Renal cortical epithelial cell (primary cell): Measurements from ENCODE around the gene PLEKHM2. TPM values are rescaled to one million over a fixed set of nuclear protein-coding genes. Genes with fewer than 3 reads are reported as not detected.

Experiments
- DNase-seq: peaks from one replicate; pipeline ENCODE4 v3.0.0-alpha.2; 2011; ENCODE audit warnings: low read depth
- total RNA-seq: library from RNA; depleted of rRNA; stranded (reverse); fragments of >200 nt; gene quantifications from 2 replicates; pipeline ENCODE4 v1.2.3, GENCODE V29; 2014

PLEKHM2 gene
- total RNA-seq, 1 donor from 2014 or later, result 77.7 TPM

GRCh38 chr1:15724949-15725880 lies 41.1 kb downstream of the PLEKHM2 start:
- DNase-seq, result no peak

DNA sequence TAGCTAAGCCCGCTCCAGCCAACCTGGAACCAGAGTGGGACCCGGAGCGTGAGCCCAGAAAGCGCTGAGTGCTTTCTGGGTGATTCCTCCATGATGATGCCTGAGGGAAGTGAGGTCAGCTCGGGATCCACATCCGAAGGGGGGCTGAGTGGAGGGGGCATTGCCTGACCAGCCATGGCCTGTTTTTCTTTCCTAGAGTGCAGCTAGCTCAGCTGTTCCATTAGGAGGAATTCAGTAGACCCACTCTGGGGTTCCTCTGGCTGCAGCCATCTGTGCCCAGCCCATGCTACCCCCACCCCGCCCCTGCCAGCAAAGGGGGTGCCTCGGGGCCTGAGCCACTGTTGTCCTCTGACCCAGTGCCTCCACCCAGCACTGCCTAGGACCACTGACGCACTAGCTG lies 42.4 kb downstream of the PLEKHM2 start:
- DNase-seq, result no peak

GRCh38 chr1:15727021-15727420 lies 42.9 kb downstream of the PLEKHM2 start:
- DNase-seq, result no peak

DNA sequence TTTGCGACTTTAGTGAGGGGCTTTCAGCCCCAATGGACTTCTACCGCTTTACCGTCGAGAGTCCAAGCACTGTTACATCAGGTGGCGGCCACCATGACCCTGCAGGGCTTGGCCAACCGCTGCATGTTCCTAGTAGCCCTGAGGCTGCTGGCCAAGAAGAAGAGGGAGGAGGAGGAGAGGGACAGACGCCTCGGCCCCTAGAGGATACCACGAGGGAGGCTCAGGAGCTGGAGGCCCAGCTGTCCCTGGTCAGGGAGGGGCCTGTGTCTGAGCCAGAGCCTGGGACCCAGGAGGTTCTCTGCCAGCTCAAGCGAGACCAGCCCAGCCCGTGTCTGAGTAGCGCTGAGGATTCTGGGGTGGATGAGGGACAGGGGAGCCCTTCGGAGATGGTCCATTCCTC lies 43.3 kb downstream of the PLEKHM2 start:
- no peak for DNase-seq

GRCh38 chr1:15727866-15728534 lies 43.9 kb downstream of the PLEKHM2 start:
- DNase-seq, result no peak

DNA sequence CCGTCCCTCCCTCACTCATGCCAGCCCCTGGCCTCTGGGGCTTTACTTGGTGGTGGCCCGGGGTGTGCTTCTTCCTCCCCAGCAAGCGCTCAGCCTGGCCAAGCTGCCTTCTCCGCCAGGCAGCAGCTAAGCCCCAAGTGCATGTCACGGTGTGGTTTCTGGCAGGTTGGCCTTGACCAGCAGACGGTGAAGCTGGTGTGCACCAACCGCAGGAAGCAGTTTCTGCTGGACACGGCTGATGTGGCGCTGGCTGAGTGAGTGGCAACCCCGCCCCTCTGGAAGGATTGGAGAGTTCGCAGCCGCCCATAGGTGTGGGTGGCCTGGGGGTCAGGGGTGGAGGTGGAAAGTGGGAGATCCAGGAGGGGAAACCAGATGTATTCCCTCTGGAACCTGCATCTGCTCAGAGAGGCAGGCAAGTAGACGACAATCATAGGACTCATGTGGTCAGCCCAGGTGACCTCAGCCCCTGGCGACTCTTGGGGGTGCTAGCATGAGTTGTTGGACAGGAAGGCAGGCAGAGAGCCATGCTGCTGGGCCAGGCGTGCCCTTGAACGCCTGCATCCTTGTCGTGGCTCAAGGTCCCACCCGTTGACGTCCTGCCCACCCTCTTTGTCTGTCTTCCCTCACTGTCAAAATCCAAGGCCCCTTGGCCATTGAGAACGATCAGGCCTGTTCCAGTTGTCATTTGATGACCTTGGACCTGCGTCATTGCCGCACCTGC lies 45.0 kb downstream of the PLEKHM2 start:
- no peak for DNase-seq

- no peak for DNase-seq
These were observed 46.3 kb downstream of the PLEKHM2 start for GRCh38 chr1:15730423-15730822.

GRCh38 chr1:15730936-15731335 lies 46.8 kb downstream of the PLEKHM2 start:
- no peak for DNase-seq

- DNase-seq, result no peak
These were observed 47.9 kb downstream of the PLEKHM2 start for GRCh38 chr1:15731735-15732685.

DNA sequence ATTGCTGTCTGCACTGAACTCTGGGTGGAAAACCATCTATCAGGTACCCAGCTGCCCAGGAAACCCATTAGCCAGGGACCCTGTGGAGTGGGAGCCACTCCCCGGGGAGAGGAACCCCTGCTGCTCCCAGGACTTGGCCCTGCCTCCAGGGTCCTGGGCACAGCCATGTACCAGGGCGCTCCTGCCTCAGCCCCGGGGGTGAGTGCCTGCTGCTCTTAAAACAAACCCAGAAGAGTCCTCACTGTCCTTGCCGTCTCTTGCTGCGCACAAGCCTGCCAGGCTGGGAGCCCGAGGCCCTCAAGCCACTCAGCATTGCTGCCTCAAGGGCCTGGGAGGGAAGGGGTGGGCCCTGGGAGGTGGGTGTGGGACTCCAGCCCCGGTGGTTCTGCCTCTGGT lies 48.6 kb downstream of the PLEKHM2 start:
- DNase-seq, result no peak

DNA sequence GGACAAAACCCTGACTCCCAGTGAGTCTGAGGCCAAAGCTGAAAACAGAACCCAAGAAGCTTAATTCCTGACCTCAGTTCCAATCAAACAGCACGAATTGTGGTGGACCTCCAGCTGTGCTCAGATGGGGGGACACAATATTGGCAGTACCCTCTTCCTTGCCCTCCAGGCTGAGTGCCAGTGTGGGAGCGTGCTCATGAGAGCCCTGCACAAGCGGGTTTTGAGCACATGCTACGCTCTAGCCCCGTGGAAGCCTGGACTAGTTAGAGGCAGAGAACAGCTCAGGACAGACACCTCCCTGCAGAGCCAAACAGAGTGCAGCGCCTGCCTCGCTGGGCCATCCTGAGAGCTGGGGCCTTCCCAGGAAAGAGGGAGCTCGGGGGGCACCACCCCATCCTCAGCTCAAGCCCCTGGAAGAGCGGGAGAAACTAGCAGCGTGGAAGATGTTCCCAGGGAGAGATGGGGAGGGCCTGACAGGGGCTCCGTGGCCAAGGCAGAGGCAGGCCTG lies 49.2 kb downstream of the PLEKHM2 start:
- no peak for DNase-seq

- DNase-seq, result no peak
These were observed 49.7 kb downstream of the PLEKHM2 start for GRCh38 chr1:15733726-15734226.

- DNase-seq, result no peak
These were observed 50.2 kb downstream of the PLEKHM2 start for GRCh38 chr1:15734296-15734695.

GRCh38 chr1:15734901-15735300 lies 50.8 kb downstream of the PLEKHM2 start:
- no peak for DNase-seq

GRCh38 chr1:15735304-15736037 lies 51.4 kb downstream of the PLEKHM2 start:
- no peak for DNase-seq

- no peak for DNase-seq
These were observed 52.1 kb downstream of the PLEKHM2 start, which contains the start of gene SLC25A34 for GRCh38 chr1:15736038-15736891. Gene SLC25A34, plus strand, starts transcription at chr1:15736258. Its CDS starts 228 bp downstream, at chr1:15736486.

GRCh38 chr1:15736892-15737261 lies 52.8 kb downstream of the PLEKHM2 start:
- no peak for DNase-seq

DNA sequence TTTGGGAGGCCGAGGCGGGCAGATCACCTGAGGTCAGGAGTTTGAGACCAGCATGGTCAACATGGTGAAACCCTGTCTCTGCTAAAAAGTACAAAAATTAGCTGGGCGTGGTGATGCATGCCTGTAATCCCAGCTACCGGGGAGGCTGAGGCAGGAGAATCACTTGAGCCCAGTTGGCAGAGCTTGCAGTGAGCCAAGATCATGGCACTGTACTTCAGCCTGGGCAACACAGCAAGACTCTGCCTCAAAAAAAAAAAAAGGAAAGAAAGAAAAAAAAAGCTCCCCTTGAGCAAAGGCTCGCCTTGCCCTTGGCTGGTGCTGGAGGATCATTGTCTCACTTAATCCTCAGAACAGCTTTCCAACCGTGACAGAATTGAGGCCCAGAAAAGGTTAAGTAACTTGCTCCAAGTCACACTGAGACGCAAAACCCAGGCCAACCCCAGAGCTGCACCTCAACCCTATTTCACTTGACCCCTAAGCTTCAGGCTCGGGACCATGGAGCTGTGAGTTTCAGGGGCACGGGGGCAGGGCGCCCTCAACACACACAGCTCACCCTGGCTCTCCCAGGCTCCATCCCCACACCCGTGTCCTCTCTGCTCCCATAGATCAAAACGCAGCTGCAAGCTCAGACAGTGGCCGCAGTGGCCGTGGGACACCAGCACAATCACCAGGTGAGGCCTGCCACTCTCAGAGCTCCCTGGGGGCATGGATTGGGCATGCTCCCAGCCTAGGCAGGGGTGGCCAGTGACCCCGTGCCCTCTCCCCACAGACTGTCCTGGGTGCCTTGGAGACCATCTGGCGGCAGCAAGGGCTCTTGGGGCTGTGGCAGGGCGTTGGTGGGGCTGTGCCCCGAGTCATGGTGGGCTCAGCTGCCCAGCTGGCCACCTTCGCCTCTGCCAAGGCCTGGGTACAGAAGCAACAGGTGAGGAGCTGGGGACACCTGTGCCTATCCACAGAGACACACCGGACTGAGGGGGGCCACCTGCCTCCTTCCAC lies 53.5 kb downstream of the PLEKHM2 start:
- no peak for DNase-seq
